A549 (cell line): ENCODE results near the gene PPAN.

ENCODE experiments used
- BHLHE40 ChIP-seq: IDR thresholded peaks from 2 replicates; pipeline ENCODE4 v1.6.1; 2012; ENCODE audit warnings: low read depth, low read length, inconsistent platforms
- CTCF ChIP-seq: fragments of >200 bp; sonication (Bioruptor Twin); formaldehyde crosslinking; IDR thresholded peaks from 3 replicates; pipeline ENCODE4 v1.5.1; 2016
- EP300 ChIP-seq, 2 experiments: fragments of >200 bp; sonication (Bioruptor Twin); formaldehyde crosslinking; IDR thresholded peaks; 2 replicates in 1 of 2; 3 replicates in 1 of 2; pipeline ENCODE4 v1.6.1; 2016 to 2017
- FOSL2 ChIP-seq, 2 experiments: fragments of 450-650 bp in 1 of 2; fragments of >200 bp in 1 of 2; sonication (Bioruptor Twin) in 1 of 2; formaldehyde crosslinking; IDR thresholded peaks; 2 replicates each; pipeline versions ENCODE4 v1.5.0 to v1.6.1; 2016 to 2020; ENCODE audit warnings: mild to moderate bottlenecking in 1 of 2, moderate library complexity in 1 of 2
- HDAC2 ChIP-seq: fragments of 200-600 bp; sonication (generic); IDR thresholded peaks from 2 replicates; pipeline ENCODE4 v1.6.1; 2016
- JUNB ChIP-seq: fragments of >200 bp; sonication (Bioruptor Twin); formaldehyde crosslinking; IDR thresholded peaks from 2 replicates; pipeline ENCODE4 v1.6.1; 2016
- MAFK ChIP-seq: fragments of 450-650 bp; IDR thresholded peaks from 2 replicates; pipeline ENCODE4 v1.6.1; 2014; ENCODE audit not compliant: partially characterized antibody
- MAX ChIP-seq: IDR thresholded peaks from 2 replicates; pipeline ENCODE4 v1.6.1; 2012
- NR3C1 ChIP-seq: fragments of >200 bp; sonication (Bioruptor Twin); formaldehyde crosslinking; IDR thresholded peaks from 3 replicates; pipeline ENCODE4 v1.6.1; 2017
- POLR2A ChIP-seq: IDR thresholded peaks from 2 replicates; pipeline ENCODE4 v1.6.1; 2012; ENCODE audit warnings: mild to moderate bottlenecking, low read length
- RAD21 ChIP-seq, 2 experiments: fragments of >200 bp in 1 of 2; sonication (Bioruptor Twin) in 1 of 2; formaldehyde crosslinking in 1 of 2; IDR thresholded peaks in 1 of 2; conservative IDR thresholded peaks in 1 of 2; 2 replicates in 1 of 2; 3 replicates in 1 of 2; pipeline ENCODE4 v1.6.1; 2012 to 2018; ENCODE audit warnings: inconsistent platforms in 1 of 2
- ZFP36 ChIP-seq: fragments of 450-650 bp; IDR thresholded peaks from 2 replicates; pipeline ENCODE4 v1.6.1; 2014; ENCODE audit warnings: borderline replicate concordance; ENCODE audit not compliant: partially characterized antibody

- TF ChIP-seq RAD21 (conservative IDR thresholded peaks at IDR 0.05 in 1 of 2, IDR thresholded peaks at IDR 0.05 in 1 of 2) (no peak), HDAC2 (no peak), CTCF (no peak), JUNB (no peak), BHLHE40 (no peak), NR3C1 (no peak), POLR2A (no peak), ZFP36 (no peak), MAX (no peak), EP300 (IDR thresholded peaks at IDR 0.05) (no peak), FOSL2 (IDR thresholded peaks at IDR 0.05) (no peak), FOSL2 (CRISPR knock-in tag; IDR thresholded peaks at IDR 0.05) (no peak), MAFK (no peak)
Observed at GRCh38 chr19:10061717-10062310, 44.3 kb upstream of the PPAN start.
